GM06990 (cell line): Measurements from ENCODE around the gene DYNC1LI2.

Source experiments
- DNase-seq: peaks from one replicate; pipeline ENCODE4 v3.0.0-alpha.2; 2011; ENCODE audit not compliant: insufficient read length; ENCODE audit errors: extremely low read depth
- H3K27me3 ChIP-seq: replicated peaks from 2 replicates; pipeline ENCODE4 v1.6.0; 2011; ENCODE audit warnings: low read length; ENCODE audit not compliant: control insufficient read depth, insufficient read depth
- H3K36me3 ChIP-seq: 2 replicates; pipeline ENCODE4 v1.5.1; 2011; ENCODE audit warnings: low read length; ENCODE audit not compliant: control insufficient read depth, insufficient read depth
- H3K4me3 ChIP-seq: replicated peaks from 2 replicates; pipeline ENCODE4 v1.5.1; 2011; ENCODE audit warnings: low read depth, mild to moderate bottlenecking, control low read depth, low read length
- CTCF ChIP-seq: IDR thresholded peaks from 2 replicates; pipeline ENCODE4 v1.5.1; 2011; ENCODE audit warnings: low read length, control low read depth, mild to moderate bottlenecking, inconsistent platforms; ENCODE audit not compliant: insufficient read depth, poor library complexity, severe bottlenecking

The DYNC1LI2 gene

GRCh38 chr16:66696669-66697630, 54.5 kb downstream of the DYNC1LI2 start, which contains the start of gene CMTM4:
CMTM4 (minus strand) TSS chr16:66696743; CDS start chr16:66696525, 218 bp downstream.
- H3K4me3 ChIP-seq = peak within 1 kb of the TSS; percentile 61
- H3K27me3 ChIP-seq = no peaks in the 10 kb centered on the region; the same call in 1 of the 2 replicates
- peak; percentile 75 for DNase-seq
- no peaks in the 10 kb centered on the region for H3K36me3 ChIP-seq
- peak; percentile 43 for TF ChIP-seq CTCF

GRCh38 chr16:66695935-66696668, 55.3 kb downstream of the DYNC1LI2 start:
- peak overlapping the region; percentile 50 for H3K4me3 ChIP-seq
- no peaks in the 10 kb centered on the region for H3K36me3 ChIP-seq
- no peak for DNase-seq
- no peak for TF ChIP-seq CTCF
- no peaks in the 10 kb centered on the region; the same call in 1 of the 2 replicates for H3K27me3 ChIP-seq

- H3K27me3 ChIP-seq = no peaks in the 10 kb centered on the region; the same call in 1 of the 2 replicates
- peak; percentile 15 for DNase-seq
- H3K4me3 ChIP-seq = no peak overlapping the region
- no peaks in the 10 kb centered on the region for H3K36me3 ChIP-seq
- TF ChIP-seq CTCF = no peak
Observed at GRCh38 chr16:66695471-66695934, 55.9 kb downstream of the DYNC1LI2 start.

- no peak for TF ChIP-seq CTCF
- Histone ChIP-seq H3K4me3 (no peak overlapping the region), H3K36me3 (no peaks in the 10 kb centered on the region), H3K27me3 (no peaks in the 10 kb centered on the region; the same call in none of the 2 replicates)
- no peak for DNase-seq
Observed at GRCh38 chr16:66693149-66693548, 58.3 kb downstream of the DYNC1LI2 start.

GRCh38 chr16:66692341-66692740, 59.1 kb downstream of the DYNC1LI2 start:
- TF ChIP-seq CTCF = no peak
- no peak for DNase-seq
- no peaks in the 10 kb centered on the region for H3K36me3 ChIP-seq
- no peaks in the 10 kb centered on the region; the same call in none of the 2 replicates for H3K27me3 ChIP-seq
- no peak overlapping the region for H3K4me3 ChIP-seq
